ENCODE results near the gene STK38L.
"Not testable (repeated sequence)": the region's sequence is repeated elsewhere in the genome, so short reads cannot be mapped to it uniquely, and the experiment has no call there.

The STK38L gene

DNA sequence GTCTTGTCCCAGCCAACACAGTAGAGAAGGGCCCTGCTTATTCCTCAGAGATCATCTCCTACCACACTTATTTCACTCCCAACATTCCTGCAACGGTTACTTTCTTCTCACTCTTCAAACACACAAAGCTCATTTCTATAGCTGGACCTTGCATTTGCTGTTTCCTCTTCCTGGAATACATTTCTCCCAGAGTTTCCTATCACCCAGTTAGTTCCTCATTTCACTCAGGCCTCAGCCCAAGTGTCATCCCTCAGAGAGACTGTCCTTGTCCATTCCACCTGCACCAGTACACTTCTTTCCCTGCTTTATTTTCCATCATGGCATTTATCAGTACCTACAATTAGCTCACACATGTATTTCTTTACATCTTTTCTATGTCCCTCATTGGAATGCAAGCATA is 14.7 kb upstream of the STK38L start:
- no peak for DNase-seq

GRCh38 chr12:27231374-27231773 is 12.7 kb upstream of the STK38L start:
- not testable (repeated sequence) for DNase-seq

GRCh38 chr12:27233814-27234213 is 10.3 kb upstream of the STK38L start:
- no peak for DNase-seq

DNA sequence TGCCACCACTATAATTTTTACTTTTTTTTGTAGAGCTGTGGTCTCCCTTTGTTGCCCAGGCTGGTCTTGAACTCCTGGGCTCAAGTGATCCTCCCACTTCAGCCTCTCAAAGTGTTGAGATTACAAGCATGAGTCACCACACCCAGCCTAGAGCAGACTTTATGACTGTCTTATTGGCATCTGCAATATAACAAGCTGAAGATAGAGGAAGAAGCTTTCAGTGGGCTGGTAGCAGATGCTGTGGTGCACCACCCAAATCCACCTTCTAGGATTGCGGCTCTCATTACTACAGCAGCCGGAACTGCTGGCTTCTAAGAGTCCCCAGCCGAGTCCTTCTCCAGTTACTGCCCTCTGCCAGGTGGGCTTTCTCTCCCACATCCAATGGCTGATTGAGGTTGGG is 7.6 kb upstream of the STK38L start:
- no peak for DNase-seq

- no peak for DNase-seq
Measured at GRCh38 chr12:27237790-27238771, 6.0 kb upstream of the STK38L start.

GRCh38 chr12:27243006-27243405 is 1.1 kb upstream of the STK38L start:
- no peak for DNase-seq

GRCh38 chr12:27244689-27245488 is 803 bp downstream of the STK38L start:
- no peak for DNase-seq

DNA sequence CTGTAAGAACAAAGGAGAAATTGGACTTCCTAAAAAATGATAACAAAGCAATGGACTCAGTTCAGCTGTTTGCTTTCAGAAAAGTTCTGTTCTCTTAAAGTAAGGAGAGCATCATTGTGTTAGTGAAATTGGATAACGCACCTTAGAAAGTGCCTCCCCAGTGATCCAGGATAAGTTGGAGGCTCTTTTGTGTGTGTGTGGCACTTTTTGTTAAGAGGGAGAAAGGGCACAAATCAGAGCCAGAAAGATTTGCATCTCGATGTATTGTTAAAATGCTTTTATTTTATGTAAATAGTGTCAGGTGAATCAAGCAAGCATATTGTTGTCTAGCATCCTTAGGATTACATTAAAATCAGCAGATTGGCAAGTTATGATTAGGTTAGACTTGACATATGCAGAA is 2.1 kb downstream of the STK38L start:
- no peak for DNase-seq

GRCh38 chr12:27246774-27247173 is 2.7 kb downstream of the STK38L start:
- no peak for DNase-seq

DNA sequence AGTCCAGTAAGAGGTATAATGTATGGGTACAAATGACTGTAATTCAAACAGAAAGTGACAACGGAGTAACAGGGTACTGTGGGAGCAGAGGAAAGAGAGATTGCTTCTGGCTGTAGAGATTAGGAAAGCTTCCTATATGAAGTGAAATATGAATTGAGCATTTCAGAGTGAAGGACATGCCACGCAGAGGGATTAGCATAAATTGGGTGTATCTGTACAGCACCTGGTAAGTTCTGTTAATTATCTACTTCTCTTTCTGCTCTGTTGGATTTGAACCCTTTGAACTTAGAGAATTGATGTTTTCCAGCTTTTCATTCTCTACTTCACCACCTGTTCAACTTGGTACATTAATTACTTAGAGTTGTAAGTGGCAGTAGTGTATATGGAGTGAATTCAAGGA is 8.8 kb downstream of the STK38L start:
- no peak for DNase-seq

DNA sequence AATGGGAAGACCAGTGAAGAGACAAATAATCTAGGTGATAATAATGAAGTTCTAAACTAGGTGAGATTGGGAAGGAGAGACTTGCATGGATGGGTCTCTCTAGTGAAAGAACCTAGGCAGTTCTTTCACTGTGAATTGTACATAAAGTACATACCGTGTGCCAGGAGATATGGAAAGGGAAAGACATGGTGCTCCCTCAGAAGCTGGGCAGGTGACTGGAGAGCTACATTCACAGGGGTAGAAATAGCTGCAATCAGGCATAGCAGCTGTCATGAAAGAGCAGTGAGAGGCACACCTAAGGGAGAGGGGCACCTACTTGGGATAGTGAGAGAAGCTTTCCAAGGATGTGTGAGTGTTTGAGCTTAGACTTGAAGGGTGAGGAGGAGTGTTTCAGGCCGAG is 9.3 kb downstream of the STK38L start:
- no peak for DNase-seq

GRCh38 chr12:27255806-27256205 is 11.7 kb downstream of the STK38L start:
- DNase-seq: no peak

- no peak for DNase-seq
Measured at GRCh38 chr12:27257104-27257843, 13.2 kb downstream of the STK38L start.

- no peak for DNase-seq
Measured at GRCh38 chr12:27260746-27261145, 16.7 kb downstream of the STK38L start.

DNA sequence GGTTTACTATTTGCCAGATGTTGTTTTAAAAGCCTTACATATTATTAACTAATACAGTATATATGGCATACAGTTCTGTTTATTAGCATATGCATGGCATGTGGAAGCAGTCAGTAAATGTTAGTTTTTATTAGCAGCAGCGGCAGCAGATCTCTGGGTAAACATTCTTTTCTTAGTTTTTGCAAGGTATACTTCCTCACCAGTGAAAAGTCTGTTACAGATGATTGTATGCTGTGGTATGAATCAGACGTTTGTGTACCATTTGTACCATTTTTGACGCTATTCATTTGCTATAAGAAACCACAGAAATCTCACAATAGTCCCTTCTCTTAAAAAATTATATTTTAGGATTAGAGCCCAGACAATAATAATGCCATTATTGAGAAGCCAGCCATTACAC is 17.8 kb downstream of the STK38L start:
- no peak for DNase-seq

GRCh38 chr12:27270148-27270547 is 26.1 kb downstream of the STK38L start:
- DNase-seq: no peak

DNA sequence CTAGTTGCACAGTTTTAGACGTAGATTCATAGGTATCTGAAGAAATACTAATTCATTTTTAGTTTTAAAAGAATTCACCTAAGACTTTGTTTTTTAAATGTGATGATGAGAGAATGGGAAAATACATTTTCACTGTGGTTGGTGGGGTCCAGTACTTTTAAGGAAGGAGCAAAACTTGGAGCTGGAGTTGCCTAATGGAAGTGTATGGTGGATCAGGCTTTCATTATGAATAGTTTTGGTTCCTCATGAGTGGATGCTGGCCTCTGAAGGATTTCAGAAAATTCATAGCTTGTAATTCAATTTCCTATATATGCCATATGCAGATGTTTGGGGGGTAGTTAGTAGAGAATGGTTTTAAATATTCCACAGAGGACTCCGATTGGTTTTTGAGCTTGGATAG is 27.1 kb downstream of the STK38L start:
- DNase-seq: no peak

GRCh38 chr12:27272373-27273028 is 28.4 kb downstream of the STK38L start:
- peak; percentile 4 for DNase-seq

DNA sequence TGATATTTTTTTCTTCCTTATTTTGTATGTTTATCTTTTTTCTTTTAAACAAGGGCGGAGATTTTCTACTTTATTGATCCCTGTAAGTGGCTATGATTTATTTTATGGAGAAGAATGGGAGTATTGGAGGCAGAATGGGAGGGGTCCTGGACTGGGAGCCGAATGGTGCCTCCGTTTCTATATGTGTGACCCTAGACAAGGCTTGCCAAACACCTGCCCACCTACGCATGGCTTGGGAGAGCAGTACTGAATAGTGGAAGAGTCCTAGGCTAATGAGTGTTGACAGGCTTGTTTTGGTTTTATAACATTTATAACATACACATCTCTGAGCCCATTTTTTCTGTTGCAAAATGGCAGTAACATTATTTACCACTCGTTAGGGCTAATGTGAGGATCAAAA is 29.0 kb downstream of the STK38L start:
- no peak for DNase-seq

- DNase-seq: no peak
Measured at GRCh38 chr12:27274706-27275105, 30.6 kb downstream of the STK38L start.

DNA sequence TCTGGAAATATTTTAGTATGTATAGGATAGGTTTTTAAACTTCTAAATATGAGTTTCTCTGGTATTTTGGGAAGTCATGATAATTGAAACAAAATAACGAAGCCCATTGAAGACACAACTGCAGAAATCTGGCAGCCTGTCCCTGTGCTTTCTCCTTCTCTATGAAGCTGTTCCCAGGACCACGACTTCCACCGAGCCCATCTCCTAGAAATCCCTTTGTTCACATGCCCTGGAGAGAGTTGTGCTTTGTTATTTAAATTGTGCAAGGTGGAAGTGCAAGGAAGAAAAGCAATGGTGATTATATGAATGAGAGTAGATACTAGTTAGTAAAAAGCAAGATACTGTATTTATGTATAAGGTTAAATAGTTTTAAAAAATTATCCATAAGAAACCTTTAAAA is 32.2 kb downstream of the STK38L start:
- DNase-seq: no peak

- DNase-seq: no peak
Measured at GRCh38 chr12:27277846-27278260, 33.8 kb downstream of the STK38L start.

DNA sequence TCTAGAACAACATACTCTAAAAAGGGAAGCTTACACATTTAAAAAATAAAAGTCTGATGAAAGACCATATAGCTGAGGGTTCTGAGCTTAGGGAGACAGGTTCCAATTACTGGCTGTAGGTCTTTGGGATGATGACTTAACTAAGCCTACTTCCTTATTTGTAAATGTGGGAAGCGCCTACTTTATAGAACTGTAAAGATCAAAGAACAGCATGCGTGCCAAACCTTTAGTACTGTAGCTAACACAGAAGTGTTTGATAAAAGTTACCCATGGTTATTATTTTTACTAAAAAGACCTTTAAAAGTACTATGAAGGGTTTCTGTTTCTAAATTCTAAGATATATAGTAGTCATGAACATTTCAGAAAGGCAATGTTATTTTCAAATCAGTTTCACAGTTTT is 35.7 kb downstream of the STK38L start:
- DNase-seq: no peak
